NCI-H446 treated with DMSO at 0.1 percent for 48 hours (cell line): ENCODE data around the gene SPAG17.

Source experiments
- DNase-seq: peaks from one replicate; lab custom pipeline; 2025; lab: John Stamatoyannopoulos, UW

Gene SPAG17

DNA sequence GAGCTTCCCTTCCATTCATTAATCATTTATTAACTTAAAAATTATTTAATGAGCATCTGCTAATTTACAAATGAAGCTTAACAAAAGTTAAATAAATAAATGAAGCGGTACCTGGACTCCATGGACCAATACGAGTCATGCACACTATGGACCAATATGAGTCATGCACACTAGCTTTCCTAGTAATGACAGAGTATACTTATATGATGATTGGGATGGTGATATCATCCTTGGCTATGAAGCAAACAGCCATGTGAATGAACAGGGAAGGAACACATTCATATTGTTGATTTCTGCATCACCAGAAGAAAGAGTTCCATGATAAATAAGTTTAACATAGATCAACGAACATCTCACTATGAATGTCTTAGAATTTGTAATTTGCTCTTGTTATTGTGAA, 109.9 kb downstream of the SPAG17 start:
- DNase-seq: no peak

DNA sequence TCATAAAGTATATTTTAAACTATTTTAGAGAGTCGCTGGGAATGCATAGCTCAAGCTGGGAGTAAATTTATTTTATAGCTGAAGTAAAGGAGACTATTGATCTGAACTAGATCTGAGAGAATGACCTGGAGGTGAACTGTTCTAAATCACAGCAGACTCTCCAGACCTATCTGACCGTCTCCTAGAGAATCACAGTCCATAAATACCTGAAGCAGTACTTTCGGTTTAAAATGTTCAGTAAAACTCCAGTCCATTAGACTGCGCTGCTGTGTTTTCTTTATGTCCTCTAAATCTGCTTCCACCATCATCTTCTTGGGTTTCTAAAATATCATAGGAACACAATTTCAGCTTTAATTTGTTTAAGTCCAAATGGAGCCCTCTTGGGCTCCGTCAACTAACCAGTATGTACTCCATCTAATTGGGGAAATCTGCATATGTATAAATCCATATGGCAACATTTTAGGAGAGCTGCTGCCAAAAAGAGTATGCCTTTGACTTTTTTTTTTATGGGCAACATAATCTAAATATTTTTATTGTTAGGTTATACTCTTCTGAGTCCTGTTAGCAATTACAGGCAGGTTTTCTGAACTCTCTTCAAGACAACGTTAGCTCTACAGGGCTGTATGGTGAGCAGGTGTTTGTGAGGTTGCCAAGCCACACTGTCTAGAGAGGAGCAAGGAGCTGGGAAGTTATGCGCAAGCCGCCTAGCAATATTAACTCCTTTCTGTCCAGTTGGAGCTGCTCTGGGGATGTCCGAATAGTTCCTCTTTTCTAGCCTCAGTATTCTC, 111.2 kb downstream of the SPAG17 start:
- no peak for DNase-seq

DNA sequence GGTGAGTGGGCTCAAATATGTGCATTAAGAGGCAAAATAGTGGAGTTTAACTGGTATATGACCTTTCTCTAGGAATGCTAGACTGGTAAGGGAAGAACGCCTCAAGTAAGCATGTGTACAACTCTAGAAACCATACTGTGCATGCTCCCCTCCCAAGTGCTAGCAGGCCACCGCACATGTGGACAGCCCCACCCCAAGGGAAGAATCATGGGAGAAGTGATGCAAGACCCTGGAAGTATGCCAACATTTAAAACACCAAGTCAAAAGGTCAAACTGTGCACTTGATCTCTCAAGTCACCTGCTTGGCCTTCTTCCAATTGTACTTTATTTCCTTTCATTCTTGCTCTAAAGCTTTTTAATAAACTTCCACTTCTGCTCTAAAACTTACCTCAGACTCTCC, 135.0 kb downstream of the SPAG17 start:
- no peak for DNase-seq

DNA sequence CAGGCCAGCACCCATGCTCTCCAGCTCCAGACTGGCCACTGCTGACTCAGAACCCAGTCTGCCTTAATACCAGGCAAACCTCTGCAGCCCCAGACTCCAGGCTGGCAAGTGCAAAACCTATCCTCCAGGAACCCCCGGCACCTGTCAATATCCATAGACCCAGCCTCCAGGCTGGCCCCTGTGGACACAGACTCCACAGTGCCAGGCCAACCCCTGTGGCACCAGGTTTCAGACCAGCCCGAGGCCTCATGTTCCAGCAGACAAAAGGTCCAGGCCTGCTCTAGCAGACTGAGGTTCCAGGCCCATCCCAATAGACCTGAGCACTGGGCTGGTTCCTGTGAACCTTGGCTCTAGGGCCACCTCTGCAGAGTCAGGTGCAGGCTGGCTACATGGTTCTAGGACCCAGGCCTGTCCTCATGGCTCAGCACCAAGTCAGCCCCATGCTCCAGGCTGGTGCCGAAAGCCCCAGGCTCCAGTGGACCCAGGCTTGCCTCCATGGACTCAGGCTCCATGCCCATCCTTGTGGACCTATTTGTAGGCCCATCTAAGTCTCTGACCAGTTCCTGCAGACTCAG, 137.3 kb downstream of the SPAG17 start:
- no peak for DNase-seq

DNA sequence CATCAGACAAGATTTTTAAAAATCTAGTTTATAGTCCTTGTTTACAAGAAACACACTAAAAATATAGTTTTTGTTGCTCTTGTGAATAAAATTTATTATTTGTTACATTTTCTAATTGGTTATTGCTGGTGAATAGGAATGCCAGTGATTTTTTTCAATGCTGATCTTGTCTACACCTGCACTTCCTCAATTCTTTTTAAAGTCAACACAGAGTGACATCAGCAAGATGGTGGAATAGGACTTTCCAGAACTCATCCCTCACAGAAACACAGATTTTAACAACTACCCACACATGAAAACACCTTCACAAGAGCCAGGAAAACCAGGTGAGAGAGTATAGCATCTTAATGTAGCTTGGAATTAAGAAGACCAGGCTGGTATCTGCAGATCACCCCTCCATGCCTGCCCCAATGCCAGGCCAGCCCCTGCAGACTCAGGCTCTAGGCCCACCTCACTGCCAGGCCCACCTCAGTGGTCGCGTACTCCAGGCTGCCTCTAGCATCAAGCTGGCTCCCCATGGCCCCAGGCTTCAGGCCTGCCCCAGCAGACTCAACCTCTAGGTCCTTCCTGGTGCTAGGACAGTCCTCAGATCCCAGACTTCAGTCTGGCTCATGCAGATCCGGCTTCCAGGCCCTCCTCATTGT, 137.9 kb downstream of the SPAG17 start:
- no peak for DNase-seq

DNA sequence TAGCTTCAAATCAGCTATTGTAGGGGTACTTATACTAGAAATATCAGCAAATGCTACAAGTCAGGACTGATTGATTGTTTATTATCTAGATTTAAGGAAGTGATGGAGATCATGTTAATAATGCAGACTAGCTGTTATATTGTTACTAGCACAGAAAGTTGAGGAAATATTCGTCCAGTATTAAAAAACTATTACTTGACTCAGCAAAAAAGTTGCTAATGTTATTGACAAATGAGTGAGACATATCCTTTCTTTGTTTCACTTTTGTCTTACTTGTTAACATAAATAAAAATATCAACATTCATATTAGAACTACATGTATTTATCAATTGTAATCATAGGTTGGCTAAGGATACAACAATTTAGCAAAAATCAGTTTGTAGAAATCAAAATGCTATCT, 141.4 kb downstream of the SPAG17 start:
- no peak for DNase-seq

DNA sequence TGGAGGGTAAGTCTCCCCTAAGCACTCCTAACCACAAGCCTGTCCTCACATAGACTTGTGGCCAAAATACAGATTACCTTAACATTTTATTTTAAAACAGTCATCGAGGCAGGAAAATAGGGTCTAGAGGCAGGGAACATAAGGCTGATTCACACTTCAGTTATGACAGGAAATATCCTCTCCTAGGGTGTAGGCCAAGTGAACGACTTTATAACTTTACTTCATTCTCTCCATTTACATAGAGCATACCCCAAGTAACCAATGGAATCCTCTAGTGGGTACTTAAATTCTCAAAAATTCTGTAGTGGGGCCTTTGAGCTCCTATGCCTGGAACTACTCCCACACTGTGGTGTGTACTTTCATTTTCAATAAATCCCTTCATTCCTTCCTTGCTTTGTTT, 142.5 kb downstream of the SPAG17 start:
- DNase-seq: no peak

DNA sequence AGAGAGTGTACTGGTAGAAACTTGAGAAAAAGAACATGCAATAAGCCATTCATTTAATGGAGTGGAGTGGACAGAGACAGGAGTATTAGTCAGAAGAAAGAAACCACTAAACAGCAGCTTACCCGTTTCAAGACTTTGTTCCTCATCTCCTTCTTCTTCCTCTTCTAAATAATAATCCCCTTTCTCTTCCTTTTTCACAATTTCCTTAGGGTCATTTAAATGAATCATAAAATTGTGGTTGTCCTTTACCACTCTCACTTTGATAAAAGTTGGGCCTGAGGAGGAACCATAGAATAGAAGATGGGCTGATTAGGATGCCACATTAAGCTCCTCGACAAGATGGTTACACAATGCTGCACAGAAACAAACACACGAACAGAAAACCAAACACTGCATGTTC, 145.9 kb downstream of the SPAG17 start:
- no peak for DNase-seq

DNA sequence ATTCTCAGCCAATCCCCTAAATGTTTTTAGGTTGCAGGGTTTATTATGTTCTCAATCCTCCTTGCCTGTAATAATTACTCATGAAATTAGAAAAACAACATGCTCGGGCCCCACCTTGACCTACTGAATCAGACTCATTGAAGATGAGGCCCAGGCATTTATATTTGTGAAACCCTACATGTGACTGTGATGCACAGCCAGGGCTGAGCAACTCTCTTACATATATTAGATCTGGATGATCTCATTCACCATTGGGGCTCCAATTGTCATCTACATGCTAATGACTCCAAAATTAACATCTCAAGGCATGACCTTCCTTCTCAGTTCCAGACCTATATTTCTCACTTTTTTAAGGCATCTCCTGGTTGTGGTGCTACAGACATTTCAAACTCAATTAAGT, 152.1 kb downstream of the SPAG17 start:
- no peak for DNase-seq

DNA sequence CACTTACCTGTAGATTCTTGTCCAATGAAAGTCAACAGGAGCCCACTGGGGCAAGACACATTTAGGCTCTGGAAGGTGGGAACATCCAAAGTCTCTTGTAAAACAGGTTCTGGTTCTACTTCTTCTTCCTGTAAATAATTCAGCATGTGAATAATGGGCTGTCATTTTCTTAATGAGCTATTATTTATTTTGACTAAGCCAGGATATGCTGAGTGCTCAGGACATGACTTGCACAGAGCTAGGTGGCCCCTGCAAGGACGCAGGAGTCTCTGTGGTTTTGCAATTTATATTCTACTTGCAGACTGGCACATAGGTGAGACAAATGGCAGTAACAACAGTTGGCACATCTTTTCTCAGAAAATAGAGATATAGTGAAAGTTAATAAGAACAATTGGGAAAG, 156.8 kb downstream of the SPAG17 start:
- DNase-seq: no peak

DNA sequence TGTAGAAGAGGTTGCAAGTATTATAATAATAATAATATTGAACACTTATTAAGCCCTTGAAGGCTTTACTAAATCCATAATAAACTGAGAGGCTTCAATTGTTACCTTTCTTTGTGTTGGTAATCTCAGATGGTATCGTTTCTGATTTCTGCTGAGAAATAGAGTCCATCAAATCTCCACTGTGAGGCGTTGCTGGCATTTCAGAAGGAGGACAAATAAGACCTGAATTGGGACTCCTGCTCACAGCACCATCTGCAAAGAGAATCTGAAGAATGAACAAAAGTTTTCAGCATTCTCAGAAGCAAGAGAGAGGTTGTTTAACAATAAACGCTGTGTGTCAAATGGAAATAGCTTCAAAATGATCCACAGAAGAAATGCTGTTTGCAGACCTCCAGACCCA, 161.8 kb downstream of the SPAG17 start:
- no peak for DNase-seq

DNA sequence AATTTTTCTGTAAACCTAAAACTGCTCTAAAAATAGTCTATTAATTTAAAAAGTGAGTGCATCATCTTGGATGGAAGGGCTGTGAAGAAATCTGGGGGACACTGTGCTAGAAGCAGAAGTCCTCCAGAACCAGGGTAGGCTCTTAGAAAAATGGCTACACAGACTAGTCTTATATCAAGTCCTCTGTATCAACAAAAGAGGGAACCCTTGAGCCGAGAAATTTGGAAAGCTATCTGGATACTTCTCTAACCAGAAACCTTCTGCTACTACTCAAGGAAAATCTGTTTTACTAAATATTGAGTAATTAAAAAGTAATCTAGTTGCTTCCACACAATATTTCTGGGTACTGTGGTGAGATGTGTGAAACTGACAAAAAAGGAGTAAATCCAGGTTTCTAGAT, 163.4 kb downstream of the SPAG17 start:
- DNase-seq: no peak

DNA sequence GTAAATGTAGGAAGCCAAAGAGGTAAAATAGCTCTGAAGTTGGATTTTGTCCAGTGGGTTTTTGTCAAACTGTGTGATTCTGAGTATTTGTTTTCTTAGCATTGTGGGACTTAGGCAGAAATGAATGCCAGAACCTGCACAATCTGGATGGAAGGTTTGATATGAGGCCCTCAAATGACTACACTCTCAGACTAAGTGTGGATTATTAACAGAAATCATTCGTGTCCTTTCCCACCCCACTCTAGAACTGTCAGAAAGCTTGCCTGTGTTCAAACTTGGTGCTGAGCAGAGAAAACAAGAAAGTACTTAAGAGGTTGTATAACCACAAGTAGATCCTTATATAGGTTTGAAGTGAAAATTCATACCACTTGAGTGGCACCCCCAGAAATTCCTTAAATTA, 167.0 kb downstream of the SPAG17 start:
- no peak for DNase-seq

DNA sequence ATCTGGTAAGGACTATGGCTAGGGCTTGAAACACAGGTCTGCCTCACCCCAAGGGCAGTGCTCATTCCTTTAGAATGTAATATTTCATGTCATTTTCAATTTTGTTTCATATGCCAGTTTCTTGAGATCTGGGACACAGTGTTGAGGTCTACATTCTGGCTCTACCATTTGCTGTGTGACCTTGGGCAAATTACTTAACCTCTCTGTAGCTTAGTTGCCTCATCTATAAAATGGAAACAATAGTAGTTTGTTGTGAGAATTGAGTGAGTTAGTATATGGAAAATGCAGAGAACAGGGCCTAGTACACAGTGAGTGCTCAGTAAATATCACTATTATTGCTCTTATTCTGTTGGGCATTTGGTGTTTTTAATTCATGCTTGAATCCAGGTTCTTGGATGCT, 171.1 kb downstream of the SPAG17 start:
- DNase-seq: no peak

DNA sequence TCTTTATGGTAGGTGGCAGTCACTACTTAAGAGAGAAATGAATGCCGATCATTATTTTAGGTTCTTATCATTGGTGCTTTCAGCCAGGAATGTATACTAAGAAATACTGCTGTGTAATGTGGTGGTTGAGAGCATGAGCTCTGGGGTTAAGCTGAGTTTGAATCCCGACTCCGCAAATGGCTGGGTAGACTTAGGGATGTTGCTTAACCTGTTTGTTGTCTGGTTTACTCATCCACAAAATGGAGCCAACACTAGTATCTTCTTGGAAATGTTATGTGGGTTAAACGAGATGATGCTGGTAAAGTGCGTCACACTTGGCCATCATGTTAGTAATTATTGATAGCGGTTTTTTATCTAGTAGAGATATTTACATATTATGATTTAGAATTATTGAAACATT, 171.7 kb downstream of the SPAG17 start:
- DNase-seq: no peak

DNA sequence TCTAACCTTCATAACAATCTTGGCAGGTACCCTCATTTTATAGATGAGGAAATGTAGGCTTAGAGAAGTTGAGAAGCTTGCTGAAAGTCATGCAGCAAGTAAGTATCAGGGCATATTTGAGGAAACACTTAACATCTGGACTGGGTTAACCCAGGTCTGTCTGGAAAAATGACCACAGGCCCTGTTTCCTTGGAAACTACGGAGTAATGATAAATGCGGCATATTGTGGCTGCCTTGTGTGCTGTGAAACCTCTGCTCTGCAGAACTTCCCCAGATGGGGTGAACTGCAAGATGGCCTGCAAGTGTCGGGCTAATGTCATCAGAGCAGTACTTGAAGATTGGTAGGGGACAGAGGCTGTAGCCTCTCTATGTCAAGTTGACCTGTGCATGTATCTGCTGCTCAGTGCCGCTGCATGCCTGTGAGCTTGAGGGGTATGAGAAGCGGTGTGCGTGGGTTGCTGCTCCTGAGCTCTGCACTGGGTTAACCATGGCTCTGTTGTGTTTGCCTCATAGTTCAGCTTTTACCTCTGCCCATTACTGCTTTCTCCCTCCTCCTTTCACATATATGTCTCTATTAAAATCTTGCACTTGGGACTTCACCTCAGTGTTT, 172.4 kb downstream of the SPAG17 start:
- DNase-seq: no peak

DNA sequence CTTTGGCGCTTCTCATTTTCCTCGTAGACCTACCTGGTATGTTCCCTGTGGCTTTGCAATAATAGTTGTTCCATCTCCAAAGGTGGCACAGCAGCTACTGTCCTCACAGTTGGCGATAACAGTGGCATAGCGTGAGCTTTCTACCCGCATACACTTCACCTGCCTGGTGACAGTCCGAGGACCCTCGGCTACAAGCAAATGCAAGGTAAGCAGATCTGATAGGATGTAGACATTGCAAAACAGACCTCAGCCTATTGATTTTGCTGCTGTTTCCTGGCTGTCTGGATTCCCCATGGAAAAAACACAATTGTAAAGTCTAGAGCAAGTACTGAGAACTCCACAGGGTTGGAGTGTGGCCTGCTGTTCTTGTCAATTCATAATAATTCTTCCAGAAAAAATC, 177.0 kb downstream of the SPAG17 start:
- no peak for DNase-seq

DNA sequence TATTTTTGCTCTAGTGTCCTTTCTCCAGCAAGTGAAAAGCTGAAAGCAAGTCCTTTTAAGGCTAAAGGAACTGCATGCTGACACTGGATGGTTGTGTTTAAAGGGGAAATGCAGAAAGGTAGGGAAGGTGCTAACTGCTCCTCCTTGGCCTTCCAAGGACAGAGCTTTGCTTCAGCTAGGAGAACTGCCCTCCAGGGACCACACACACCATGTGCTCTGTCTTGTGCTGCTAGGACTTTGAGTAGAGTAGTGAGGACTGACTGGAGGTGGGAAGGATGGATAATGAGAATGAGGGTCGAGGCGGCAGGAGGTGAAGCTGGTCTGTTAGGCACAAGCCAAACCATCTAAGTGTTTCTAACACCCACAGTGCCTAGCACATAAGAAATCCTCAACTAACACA, 177.6 kb downstream of the SPAG17 start:
- DNase-seq: no peak

DNA sequence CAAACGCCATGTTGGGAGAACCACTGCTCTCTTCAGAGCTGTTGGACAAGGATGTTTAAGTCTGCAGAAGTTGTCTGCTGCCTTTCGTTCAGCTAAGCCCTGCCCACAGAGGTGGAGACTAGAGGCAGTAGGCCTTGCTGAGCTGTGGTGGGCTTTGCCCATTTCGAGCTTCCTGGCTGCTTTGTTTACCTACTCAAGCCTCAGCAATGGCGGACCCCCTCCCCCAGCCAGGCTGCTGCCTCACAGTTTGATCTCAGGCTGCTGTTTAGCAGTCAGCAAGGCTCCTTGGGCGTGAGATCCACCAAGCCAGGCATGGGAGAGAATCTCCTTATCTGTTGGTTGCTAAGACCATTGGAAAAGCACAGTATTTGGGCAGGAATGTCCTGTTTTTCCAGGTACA, 180.7 kb downstream of the SPAG17 start:
- no peak for DNase-seq

DNA sequence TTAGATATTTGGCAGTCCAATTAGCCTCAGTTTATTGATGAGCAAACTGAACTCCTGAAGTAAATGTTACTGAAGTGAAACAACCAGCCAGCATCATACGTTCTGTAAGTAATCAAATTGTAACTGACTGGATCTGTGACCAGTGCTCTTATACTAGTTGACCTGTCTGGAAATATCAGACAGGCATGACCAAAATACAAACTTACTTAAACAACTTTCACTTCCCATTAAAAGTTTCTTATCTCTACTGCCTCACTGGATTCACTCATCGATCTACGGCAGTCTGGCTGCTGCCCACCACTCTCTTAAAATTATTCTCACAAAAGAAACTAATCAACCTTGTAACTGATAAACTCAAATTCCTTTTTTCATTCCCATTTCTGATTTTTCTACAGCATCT, 199.1 kb downstream of the SPAG17 start:
- DNase-seq: no peak

DNA sequence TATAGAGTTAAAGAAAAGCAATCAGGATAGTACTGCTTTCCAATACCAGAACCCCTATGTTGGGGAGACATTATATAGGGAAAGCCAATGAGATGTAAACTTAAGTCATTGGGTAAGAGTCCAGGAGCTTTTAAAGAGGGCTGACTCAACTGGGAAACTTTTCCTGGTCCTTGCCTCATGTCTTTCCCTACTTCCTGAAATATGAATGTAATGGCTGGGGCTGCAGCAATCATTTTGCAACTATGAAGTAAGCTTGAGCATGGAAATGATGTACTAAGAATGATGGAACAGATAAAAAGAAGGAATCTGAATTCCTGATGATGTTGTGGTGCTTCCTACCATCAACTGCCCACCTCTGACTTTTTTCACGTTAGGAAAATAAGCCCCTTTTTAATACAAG, 199.8 kb downstream of the SPAG17 start:
- no peak for DNase-seq

DNA sequence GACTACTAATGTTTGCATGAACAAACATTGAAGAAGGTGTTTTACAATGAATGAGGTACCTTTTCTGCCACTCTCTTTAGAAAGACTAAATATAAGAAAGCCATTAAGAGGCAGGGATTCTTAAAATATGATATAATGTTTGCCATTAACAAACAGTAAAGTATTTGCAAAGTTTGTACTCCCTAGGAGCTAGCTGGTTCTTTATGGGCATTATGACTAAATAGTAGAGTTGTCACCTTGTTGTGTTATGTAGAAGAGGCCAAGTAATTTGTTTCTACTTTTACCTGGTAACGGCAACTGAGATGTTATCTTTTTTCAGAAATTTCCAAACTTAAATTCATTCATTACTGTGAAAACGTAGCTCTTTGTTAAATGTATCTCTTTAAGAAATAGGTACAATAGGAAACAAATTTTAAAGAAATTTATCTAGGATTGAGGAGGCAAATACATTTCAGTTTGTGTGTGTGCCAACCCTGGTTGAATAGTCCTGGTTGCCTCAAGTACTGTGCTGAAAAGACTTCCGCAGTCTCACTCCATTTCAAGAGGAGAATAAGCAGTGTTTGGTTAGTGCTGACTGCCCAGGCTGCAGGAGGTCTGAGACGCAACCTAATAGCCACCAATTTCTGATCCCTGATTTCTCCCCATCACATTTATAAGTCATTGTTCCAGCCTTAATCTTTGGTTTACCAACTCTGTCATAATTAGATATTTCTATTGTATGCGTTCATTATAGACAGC, 203.4 kb downstream of the SPAG17 start:
- DNase-seq: no peak

DNA sequence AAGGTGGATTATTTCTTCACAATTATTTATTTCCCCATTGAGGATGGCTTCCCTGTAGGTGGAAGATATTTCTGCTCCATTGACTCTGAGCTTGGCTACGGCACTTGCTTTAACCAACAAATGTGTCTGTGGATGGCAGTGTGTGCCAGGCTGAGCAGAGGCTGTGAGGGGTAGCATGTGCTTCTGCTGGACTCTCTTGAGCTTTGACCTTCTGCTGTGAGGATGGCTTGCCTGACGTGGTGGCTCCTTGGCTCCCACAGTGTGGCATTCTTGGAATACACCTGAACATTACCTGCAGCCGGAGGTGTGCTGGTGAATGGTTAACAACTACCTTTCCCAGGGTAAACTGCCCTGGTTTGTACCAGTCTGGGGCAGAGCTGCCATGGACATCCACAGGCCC, 208.6 kb downstream of the SPAG17 start:
- DNase-seq: no peak
